Fibroblast of mammary gland (primary cell): ENCODE results near the gene C1orf159.
A peak's percentile ranks its signal among the peaks of the same experiment; 100 is the strongest.

Experiments
- DNase-seq: peaks from one replicate; pipeline ENCODE4 v3.0.0-alpha.2; 2010; ENCODE audit warnings: low read depth
- H3K4me3 ChIP-seq: 2 replicates; pipeline ENCODE4 v1.5.1; 2011; ENCODE audit warnings: low read depth, mild to moderate bottlenecking, low read length, moderate library complexity; ENCODE audit not compliant: control insufficient read depth
- TF ChIP-seq, protein P1 (sequence below): conservative IDR thresholded peaks from 2 replicates; pipeline ENCODE4 v1.5.1; 2011; ENCODE audit warnings: low read depth, low read length, inconsistent platforms; ENCODE audit not compliant: control insufficient read depth, insufficient read depth

The C1orf159 gene

DNA sequence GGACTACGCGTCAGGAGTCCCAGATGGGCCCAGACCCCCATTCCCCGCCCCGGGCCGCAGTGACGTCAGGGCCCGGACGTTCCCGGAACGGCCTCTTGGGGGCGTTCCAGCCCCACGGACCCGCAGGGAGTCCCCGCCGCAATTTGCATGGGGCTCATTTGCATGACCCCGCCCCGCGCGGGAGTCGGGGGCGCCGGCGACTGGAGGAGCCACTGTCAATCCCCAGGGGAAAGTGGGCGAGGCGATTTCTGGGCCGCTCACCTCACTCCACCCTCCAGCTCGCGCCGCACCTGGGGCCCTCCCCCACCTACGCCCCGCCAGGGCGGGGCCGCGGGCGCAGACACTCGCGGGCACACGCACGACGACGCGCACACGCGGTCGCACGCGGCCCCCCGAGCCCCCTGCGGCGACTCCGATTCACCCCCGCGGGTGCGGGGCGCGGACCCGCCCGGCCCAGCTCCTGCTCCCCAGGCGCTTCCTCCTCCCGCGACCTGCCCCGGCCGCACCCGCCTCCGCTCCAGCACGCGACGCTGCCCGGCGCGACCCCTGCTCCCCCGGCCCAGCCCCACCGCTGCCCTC, 82.8 kb downstream of the C1orf159 start:
- no peak overlapping the region for H3K4me3 ChIP-seq
- TF ChIP-seq, protein P1, sequence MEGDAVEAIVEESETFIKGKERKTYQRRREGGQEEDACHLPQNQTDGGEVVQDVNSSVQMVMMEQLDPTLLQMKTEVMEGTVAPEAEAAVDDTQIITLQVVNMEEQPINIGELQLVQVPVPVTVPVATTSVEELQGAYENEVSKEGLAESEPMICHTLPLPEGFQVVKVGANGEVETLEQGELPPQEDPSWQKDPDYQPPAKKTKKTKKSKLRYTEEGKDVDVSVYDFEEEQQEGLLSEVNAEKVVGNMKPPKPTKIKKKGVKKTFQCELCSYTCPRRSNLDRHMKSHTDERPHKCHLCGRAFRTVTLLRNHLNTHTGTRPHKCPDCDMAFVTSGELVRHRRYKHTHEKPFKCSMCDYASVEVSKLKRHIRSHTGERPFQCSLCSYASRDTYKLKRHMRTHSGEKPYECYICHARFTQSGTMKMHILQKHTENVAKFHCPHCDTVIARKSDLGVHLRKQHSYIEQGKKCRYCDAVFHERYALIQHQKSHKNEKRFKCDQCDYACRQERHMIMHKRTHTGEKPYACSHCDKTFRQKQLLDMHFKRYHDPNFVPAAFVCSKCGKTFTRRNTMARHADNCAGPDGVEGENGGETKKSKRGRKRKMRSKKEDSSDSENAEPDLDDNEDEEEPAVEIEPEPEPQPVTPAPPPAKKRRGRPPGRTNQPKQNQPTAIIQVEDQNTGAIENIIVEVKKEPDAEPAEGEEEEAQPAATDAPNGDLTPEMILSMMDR: peak; percentile 46
- peak; percentile 43 for DNase-seq

DNA sequence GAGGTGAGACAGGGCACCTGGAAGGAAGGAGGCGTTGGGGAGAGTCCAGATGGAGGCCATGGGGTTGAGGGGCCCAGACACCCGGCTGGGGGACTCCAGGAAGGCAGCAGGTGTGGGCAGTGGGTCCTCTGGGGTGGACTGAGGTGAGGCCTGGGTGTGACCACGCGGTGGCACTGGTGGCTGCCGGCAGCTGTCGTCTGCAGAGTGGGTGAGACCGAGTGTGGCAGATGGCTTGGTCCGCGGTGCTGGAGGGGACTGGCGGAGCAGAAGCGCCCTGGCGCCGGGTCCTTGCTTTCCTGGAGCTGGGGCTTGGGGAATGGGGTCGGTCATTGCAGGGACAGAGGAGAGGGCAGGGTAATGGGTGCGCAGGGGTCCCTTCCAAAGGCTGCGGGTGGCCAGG, 83.5 kb downstream of the C1orf159 start:
- DNase-seq: no peak
- no peak overlapping the region for H3K4me3 ChIP-seq
- TF ChIP-seq, protein P1: no peak
